ENCODE measurements around the gene SHPK. TPM values are rescaled to one million over a fixed set of nuclear protein-coding genes. Genes with fewer than 3 reads are reported as not detected.

Gene SHPK
- 10 to 100 TPM; 12.7 to 13.3 TPM for total RNA-seq

GRCh38 chr17:3636154-3636907 is at the start of gene SHPK, which contains the start of gene CTNS:
TSS of gene SHPK (minus strand) at chr17:3636250. CDS start at chr17:3636219, 31 bp downstream.
TSS of gene CTNS (plus strand) at chr17:3636760. CDS start at chr17:3640207, 3,447 bp downstream.

GRCh38 chr17:3668279-3669084 is 32.4 kb upstream of the SHPK start, which contains the start of the genes EMC6 and TAX1BP3:
TSS of gene EMC6 (plus strand) at chr17:3668812. CDS start at chr17:3669147, 335 bp downstream.
TSS of gene TAX1BP3 (minus strand) at chr17:3668578. CDS start at chr17:3668526, 52 bp downstream.

Other genes with a start within 250 kb of the SHPK start
- gene OR3A2, start 249.9 kb downstream of the SHPK start, total RNA-seq: under 1 TPM in 1 of 2 donors, not detected in 1; 0.67 TPM
- gene OR1E1, start 237.8 kb downstream of the SHPK start, total RNA-seq: under 1 TPM in 1 of 2 donors, not detected in 1; under 0.01 TPM
- gene OR3A3, start 224.9 kb downstream of the SHPK start, total RNA-seq: not detected
- gene OR1E2, start 202.4 kb downstream of the SHPK start, total RNA-seq: not detected
- 1 to 10 TPM in 1 of 2 donors, under 1 TPM in 1; 0.69 to 1.7 TPM for gene SPATA22, start 164.4 kb downstream of the SHPK start, total RNA-seq
- gene ASPA, start 160.3 kb downstream of the SHPK start, total RNA-seq: 10 to 100 TPM; 26.8 to 28.6 TPM
- gene TRPV3, start 78.4 kb downstream of the SHPK start, total RNA-seq: 1 to 10 TPM in 1 of 2 donors, under 1 TPM in 1; 0.34 to 1.3 TPM
- 1 to 10 TPM; 2.0 to 2.1 TPM for gene TRPV1, start 26.8 kb downstream of the SHPK start, total RNA-seq
- gene CTNS, start 510 bp upstream of the SHPK start, total RNA-seq: 10 to 100 TPM; 39.6 to 52.3 TPM
- 10 to 100 TPM; 71.2 to 74.3 TPM for gene TAX1BP3, start 32.3 kb upstream of the SHPK start, total RNA-seq
- gene EMC6, start 32.6 kb upstream of the SHPK start, total RNA-seq: 10 to 100 TPM; 19.6 to 34.0 TPM
- 1 to 10 TPM in 1 of 2 donors, under 1 TPM in 1; under 0.01 to 1.3 TPM for gene P2RX5, start 59.9 kb upstream of the SHPK start, total RNA-seq
- 10 to 100 TPM in 1 of 2 donors, 1 to 10 TPM in 1; 7.6 to 21.6 TPM for gene HASPIN, start 87.7 kb upstream of the SHPK start, total RNA-seq
- gene ITGAE, start 164.9 kb upstream of the SHPK start, total RNA-seq: 10 to 100 TPM in 1 of 2 donors, 1 to 10 TPM in 1; 10.0 to 24.3 TPM
- 10 to 100 TPM; 12.4 to 17.3 TPM for gene NCBP3, start 210.0 kb upstream of the SHPK start, total RNA-seq